ENCODE results near the gene TMEM108.
A peak's percentile ranks its signal among the peaks of the same experiment; 100 is the strongest.

The TMEM108 gene

DNA sequence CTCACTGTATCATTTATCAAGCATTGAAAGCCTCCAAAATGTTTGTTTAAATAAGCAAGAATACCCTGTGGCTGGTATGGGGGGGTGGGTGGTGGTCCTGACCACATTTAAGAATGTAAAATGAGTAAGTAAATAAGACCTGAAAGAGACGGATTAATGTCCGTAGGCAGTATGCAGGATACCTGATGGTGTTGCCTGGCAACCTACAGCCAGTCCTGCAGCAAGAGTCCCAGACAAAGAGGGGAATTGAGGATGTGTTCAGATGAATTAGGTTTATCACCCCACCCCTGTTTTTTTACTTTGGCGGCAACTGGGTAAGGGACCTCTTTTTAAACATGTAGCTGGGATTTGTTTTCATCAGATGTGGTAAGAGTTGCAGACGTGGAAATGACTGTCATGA lies 261.9 kb downstream of the TMEM108 start:
- TF ChIP-seq ARNTL (CRISPR knock-in tag; IDR thresholded peaks at IDR 0.05; ENCODE audit: borderline replicate concordance, low read depth) (no peak), TOX (CRISPR knock-in tag; IDR thresholded peaks at IDR 0.05; ENCODE audit: borderline replicate concordance) (no peak), ZFP30 (CRISPR knock-in tag; IDR thresholded peaks at IDR 0.05) (no peak), ESRRG (CRISPR knock-in tag; IDR thresholded peaks at IDR 0.05) (no peak), PPARA (CRISPR knock-in tag; IDR thresholded peaks at IDR 0.05; ENCODE audit: borderline replicate concordance) (no peak), RARB (CRISPR knock-in tag; IDR thresholded peaks at IDR 0.05) (no peak), CSDC2 (CRISPR knock-in tag; IDR thresholded peaks at IDR 0.05) (no peak), ZNF70 (CRISPR knock-in tag; IDR thresholded peaks at IDR 0.05) (no peak), ZNF565 (CRISPR knock-in tag; conservative IDR thresholded peaks at IDR 0.05; ENCODE audit: low read depth) (no peak), ZC3H10 (CRISPR knock-in tag; IDR thresholded peaks at IDR 0.05) (no peak), ZNF8 (CRISPR knock-in tag; IDR thresholded peaks at IDR 0.05) (no peak), TCF4 (CRISPR knock-in tag; IDR thresholded peaks at IDR 0.05; ENCODE audit: borderline replicate concordance) (no peak)
- TF ChIP-seq, protein P1, sequence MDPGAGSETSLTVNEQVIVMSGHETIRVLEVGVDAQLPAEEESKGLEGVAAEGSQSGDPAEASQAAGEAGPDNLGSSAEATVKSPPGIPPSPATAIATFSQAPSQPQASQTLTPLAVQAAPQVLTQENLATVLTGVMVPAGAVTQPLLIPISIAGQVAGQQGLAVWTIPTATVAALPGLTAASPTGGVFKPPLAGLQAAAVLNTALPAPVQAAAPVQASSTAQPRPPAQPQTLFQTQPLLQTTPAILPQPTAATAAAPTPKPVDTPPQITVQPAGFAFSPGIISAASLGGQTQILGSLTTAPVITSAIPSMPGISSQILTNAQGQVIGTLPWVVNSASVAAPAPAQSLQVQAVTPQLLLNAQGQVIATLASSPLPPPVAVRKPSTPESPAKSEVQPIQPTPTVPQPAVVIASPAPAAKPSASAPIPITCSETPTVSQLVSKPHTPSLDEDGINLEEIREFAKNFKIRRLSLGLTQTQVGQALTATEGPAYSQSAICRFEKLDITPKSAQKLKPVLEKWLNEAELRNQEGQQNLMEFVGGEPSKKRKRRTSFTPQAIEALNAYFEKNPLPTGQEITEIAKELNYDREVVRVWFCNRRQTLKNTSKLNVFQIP (CRISPR knock-in tag; IDR thresholded peaks at IDR 0.05; ENCODE audit: borderline replicate concordance, low read depth) = no peak
- TF ChIP-seq, protein P2, sequence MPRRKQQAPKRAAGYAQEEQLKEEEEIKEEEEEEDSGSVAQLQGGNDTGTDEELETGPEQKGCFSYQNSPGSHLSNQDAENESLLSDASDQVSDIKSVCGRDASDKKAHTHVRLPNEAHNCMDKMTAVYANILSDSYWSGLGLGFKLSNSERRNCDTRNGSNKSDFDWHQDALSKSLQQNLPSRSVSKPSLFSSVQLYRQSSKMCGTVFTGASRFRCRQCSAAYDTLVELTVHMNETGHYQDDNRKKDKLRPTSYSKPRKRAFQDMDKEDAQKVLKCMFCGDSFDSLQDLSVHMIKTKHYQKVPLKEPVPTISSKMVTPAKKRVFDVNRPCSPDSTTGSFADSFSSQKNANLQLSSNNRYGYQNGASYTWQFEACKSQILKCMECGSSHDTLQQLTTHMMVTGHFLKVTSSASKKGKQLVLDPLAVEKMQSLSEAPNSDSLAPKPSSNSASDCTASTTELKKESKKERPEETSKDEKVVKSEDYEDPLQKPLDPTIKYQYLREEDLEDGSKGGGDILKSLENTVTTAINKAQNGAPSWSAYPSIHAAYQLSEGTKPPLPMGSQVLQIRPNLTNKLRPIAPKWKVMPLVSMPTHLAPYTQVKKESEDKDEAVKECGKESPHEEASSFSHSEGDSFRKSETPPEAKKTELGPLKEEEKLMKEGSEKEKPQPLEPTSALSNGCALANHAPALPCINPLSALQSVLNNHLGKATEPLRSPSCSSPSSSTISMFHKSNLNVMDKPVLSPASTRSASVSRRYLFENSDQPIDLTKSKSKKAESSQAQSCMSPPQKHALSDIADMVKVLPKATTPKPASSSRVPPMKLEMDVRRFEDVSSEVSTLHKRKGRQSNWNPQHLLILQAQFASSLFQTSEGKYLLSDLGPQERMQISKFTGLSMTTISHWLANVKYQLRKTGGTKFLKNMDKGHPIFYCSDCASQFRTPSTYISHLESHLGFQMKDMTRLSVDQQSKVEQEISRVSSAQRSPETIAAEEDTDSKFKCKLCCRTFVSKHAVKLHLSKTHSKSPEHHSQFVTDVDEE (CRISPR knock-in tag; IDR thresholded peaks at IDR 0.05) = no peak
- TF ChIP-seq, protein P3, sequence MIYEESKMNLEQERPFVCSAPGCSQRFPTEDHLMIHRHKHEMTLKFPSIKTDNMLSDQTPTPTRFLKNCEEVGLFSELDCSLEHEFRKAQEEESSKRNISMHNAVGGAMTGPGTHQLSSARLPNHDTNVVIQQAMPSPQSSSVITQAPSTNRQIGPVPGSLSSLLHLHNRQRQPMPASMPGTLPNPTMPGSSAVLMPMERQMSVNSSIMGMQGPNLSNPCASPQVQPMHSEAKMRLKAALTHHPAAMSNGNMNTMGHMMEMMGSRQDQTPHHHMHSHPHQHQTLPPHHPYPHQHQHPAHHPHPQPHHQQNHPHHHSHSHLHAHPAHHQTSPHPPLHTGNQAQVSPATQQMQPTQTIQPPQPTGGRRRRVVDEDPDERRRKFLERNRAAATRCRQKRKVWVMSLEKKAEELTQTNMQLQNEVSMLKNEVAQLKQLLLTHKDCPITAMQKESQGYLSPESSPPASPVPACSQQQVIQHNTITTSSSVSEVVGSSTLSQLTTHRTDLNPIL (CRISPR knock-in tag; IDR thresholded peaks at IDR 0.05; ENCODE audit: low read depth) = no peak
- TF ChIP-seq, protein P4, sequence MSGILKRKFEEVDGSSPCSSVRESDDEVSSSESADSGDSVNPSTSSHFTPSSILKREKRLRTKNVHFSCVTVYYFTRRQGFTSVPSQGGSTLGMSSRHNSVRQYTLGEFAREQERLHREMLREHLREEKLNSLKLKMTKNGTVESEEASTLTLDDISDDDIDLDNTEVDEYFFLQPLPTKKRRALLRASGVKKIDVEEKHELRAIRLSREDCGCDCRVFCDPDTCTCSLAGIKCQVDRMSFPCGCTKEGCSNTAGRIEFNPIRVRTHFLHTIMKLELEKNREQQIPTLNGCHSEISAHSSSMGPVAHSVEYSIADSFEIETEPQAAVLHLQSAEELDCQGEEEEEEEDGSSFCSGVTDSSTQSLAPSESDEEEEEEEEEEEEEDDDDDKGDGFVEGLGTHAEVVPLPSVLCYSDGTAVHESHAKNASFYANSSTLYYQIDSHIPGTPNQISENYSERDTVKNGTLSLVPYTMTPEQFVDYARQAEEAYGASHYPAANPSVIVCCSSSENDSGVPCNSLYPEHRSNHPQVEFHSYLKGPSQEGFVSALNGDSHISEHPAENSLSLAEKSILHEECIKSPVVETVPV (CRISPR knock-in tag; IDR thresholded peaks at IDR 0.05) = no peak
- ATAC-seq = no peak

DNA sequence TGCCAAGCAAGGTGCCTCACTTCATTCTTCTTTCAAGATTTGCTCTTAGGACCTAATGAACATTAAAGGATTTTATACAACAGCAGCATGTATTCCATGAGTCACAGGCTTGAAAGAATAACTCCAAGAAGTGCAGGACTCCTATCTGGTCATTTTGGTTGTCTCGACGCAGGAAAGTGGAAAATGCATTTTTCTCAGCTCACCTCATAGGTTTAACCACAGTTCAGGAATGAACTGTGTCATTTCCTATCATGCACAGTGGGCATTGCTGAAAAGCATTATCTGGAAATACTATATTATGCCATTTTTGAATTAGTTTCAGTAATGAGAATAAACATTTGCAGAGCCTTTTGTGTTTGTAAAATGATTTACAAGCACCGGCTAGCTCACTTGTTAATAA lies 263.0 kb downstream of the TMEM108 start:
- TF ChIP-seq TOX (CRISPR knock-in tag; IDR thresholded peaks at IDR 0.05; ENCODE audit: borderline replicate concordance) (no peak; the same call in 1 of the 2 replicates), ZFP3 (CRISPR knock-in tag; IDR thresholded peaks at IDR 0.05) (peak; percentile 74), BACH2 (CRISPR knock-in tag; IDR thresholded peaks at IDR 0.05; ENCODE audit: borderline replicate concordance) (no peak), PPARA (CRISPR knock-in tag; IDR thresholded peaks at IDR 0.05; ENCODE audit: borderline replicate concordance) (no peak), OSR1 (CRISPR knock-in tag; IDR thresholded peaks at IDR 0.05) (no peak), ISL1 (CRISPR knock-in tag; IDR thresholded peaks at IDR 0.05) (peak; percentile 79), SNAI2 (CRISPR knock-in tag; IDR thresholded peaks at IDR 0.05) (no peak), ZC3H10 (CRISPR knock-in tag; IDR thresholded peaks at IDR 0.05) (0 out of 2 replicates have a peak, but pooled peaks have one; percentile 28), ZNF70 (CRISPR knock-in tag; IDR thresholded peaks at IDR 0.05) (no peak), ZNF565 (CRISPR knock-in tag; conservative IDR thresholded peaks at IDR 0.05; ENCODE audit: low read depth) (no peak), ESRRG (CRISPR knock-in tag; IDR thresholded peaks at IDR 0.05) (no peak)
- TF ChIP-seq, protein P3 (CRISPR knock-in tag; IDR thresholded peaks at IDR 0.05; ENCODE audit: low read depth) = peak; percentile 63; the same call in 1 of the 2 replicates
- TF ChIP-seq, protein P5, sequence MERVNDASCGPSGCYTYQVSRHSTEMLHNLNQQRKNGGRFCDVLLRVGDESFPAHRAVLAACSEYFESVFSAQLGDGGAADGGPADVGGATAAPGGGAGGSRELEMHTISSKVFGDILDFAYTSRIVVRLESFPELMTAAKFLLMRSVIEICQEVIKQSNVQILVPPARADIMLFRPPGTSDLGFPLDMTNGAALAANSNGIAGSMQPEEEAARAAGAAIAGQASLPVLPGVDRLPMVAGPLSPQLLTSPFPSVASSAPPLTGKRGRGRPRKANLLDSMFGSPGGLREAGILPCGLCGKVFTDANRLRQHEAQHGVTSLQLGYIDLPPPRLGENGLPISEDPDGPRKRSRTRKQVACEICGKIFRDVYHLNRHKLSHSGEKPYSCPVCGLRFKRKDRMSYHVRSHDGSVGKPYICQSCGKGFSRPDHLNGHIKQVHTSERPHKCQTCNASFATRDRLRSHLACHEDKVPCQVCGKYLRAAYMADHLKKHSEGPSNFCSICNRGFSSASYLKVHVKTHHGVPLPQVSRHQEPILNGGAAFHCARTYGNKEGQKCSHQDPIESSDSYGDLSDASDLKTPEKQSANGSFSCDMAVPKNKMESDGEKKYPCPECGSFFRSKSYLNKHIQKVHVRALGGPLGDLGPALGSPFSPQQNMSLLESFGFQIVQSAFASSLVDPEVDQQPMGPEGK (CRISPR knock-in tag; IDR thresholded peaks at IDR 0.05; ENCODE audit: borderline replicate concordance) = no peak
- ATAC-seq = peak; percentile 96
